ENCODE measurements around the gene SAG.

DNA sequence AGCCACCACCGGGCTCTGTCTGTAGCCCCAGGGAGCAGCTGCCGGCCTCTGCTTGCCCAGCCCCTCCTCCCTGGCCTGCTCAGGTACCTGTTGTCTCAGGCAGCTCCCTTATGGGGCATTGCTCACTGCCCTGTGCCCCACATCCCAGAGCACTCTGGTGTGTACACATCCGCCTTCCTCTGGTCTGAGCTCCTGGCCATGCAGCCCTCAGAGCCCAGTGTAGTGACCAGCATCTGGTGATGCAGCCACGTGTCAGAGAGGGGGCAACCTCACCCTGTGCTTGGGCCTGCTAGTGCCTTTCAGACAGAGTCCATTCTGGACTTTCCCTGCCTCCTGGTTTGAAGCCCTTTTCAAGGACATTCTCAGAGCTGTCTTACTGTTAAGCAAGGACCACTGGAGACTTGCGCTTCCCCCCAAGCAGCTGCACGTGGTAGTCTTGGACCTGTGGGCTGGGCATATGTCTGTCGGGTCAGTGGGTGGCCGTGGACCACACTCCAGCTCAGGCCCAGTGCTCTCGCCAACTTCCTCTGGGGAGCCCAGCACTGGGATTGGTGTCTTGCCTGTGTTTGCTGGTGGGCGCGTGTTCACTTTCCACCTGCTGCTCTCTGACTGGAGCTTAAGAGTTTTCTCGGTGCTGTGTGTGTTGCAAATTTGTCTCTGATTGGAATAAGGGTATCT is 77.3 kb downstream of the SAG start:
- TF ChIP-seq, protein P1, sequence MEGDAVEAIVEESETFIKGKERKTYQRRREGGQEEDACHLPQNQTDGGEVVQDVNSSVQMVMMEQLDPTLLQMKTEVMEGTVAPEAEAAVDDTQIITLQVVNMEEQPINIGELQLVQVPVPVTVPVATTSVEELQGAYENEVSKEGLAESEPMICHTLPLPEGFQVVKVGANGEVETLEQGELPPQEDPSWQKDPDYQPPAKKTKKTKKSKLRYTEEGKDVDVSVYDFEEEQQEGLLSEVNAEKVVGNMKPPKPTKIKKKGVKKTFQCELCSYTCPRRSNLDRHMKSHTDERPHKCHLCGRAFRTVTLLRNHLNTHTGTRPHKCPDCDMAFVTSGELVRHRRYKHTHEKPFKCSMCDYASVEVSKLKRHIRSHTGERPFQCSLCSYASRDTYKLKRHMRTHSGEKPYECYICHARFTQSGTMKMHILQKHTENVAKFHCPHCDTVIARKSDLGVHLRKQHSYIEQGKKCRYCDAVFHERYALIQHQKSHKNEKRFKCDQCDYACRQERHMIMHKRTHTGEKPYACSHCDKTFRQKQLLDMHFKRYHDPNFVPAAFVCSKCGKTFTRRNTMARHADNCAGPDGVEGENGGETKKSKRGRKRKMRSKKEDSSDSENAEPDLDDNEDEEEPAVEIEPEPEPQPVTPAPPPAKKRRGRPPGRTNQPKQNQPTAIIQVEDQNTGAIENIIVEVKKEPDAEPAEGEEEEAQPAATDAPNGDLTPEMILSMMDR (IDR thresholded peaks at IDR 0.05), result no peak
- no peak for TF ChIP-seq TCF7L2 (IDR thresholded peaks at IDR 0.05; ENCODE audit: low read depth, low read length)
- no peak for TF ChIP-seq POLR2AphosphoS5 (IDR thresholded peaks at IDR 0.05; ENCODE audit: low read depth, low read length)
- TF ChIP-seq, protein P2, sequence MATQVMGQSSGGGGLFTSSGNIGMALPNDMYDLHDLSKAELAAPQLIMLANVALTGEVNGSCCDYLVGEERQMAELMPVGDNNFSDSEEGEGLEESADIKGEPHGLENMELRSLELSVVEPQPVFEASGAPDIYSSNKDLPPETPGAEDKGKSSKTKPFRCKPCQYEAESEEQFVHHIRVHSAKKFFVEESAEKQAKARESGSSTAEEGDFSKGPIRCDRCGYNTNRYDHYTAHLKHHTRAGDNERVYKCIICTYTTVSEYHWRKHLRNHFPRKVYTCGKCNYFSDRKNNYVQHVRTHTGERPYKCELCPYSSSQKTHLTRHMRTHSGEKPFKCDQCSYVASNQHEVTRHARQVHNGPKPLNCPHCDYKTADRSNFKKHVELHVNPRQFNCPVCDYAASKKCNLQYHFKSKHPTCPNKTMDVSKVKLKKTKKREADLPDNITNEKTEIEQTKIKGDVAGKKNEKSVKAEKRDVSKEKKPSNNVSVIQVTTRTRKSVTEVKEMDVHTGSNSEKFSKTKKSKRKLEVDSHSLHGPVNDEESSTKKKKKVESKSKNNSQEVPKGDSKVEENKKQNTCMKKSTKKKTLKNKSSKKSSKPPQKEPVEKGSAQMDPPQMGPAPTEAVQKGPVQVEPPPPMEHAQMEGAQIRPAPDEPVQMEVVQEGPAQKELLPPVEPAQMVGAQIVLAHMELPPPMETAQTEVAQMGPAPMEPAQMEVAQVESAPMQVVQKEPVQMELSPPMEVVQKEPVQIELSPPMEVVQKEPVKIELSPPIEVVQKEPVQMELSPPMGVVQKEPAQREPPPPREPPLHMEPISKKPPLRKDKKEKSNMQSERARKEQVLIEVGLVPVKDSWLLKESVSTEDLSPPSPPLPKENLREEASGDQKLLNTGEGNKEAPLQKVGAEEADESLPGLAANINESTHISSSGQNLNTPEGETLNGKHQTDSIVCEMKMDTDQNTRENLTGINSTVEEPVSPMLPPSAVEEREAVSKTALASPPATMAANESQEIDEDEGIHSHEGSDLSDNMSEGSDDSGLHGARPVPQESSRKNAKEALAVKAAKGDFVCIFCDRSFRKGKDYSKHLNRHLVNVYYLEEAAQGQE (IDR thresholded peaks at IDR 0.05; ENCODE audit: insufficient read depth in 1 of 2, low read depth in 2 of 2, low read length in 1 of 2), result no peak

All from Panc1 (cell line).